IPS-15b (cell line): ENCODE measurements around the gene PNCK.

Experiments
- H3K27me3 ChIP-seq: one replicate; pipeline ENCODE4 v1.6.1; 2013; ENCODE audit warnings: low read length; ENCODE audit not compliant: control insufficient read depth, insufficient read depth
- H3K36me3 ChIP-seq: one replicate; pipeline ENCODE4 v1.6.1; 2013; ENCODE audit warnings: low read length; ENCODE audit not compliant: control insufficient read depth, insufficient read depth
- H3K4me1 ChIP-seq: one replicate; pipeline ENCODE4 v1.6.1; 2013; ENCODE audit warnings: mild to moderate bottlenecking, low read length; ENCODE audit not compliant: control insufficient read depth, insufficient read depth
- H3K4me3 ChIP-seq: one replicate; pipeline ENCODE4 v1.5.1; 2013; ENCODE audit warnings: low read depth, low read length
- H3K9ac ChIP-seq: one replicate; pipeline ENCODE4 v1.6.1; 2013; ENCODE audit warnings: low read depth, mild to moderate bottlenecking, low read length
- H3K9me3 ChIP-seq: one replicate; pipeline ENCODE4 v1.6.1; 2013; ENCODE audit warnings: mild to moderate bottlenecking, low read length; ENCODE audit not compliant: control insufficient read depth, insufficient read depth

PNCK gene

GRCh38 chrX:153640736-153641575, 32.7 kb downstream of the PNCK start:
- no peaks in the 10 kb centered on the region for H3K9me3 ChIP-seq
- no peaks in the 10 kb centered on the region for H3K36me3 ChIP-seq
- peaks cover 44% of the 10 kb centered on the region for H3K27me3 ChIP-seq
- H3K4me1 ChIP-seq, result no peaks in the 10 kb centered on the region
- H3K9ac ChIP-seq, result no peak overlapping the region
- H3K4me3 ChIP-seq, result no peak overlapping the region

DNA sequence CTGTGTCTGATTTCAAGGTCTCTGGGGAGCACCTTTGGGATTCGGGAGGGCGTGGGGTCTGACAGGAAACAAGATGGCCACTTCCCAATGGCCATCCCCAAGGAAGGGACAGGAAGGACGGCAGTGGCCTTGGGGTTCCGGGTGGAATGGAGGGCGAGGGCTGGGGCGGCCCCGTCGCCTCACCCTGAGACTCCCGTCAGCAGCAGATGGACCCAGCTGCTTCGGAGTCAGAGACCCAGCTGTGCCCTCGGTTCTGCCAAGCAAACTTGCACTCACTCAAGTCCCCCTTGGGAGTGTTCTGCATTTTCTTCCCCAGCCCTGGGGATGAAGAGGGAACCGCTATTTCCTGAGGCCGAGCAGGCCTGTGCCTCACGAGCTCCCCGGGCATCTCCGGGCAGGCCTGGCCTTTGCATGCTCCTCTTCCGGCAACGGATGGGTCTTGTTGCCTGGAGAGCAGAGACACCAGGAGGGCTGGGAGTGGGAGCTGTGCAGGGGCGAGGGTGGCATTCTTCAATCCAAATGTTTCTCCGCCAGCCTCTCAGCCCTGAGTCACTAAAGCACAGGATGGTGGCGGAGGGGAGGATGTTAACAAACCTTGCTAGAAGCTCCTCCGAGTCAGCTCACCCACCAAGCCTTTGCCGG, 33.4 kb downstream of the PNCK start:
- no peak overlapping the region for H3K9ac ChIP-seq
- no peaks in the 10 kb centered on the region for H3K36me3 ChIP-seq
- H3K9me3 ChIP-seq, result no peaks in the 10 kb centered on the region
- peaks cover 36% of the 10 kb centered on the region for H3K27me3 ChIP-seq
- H3K4me3 ChIP-seq, result no peak overlapping the region
- H3K4me1 ChIP-seq, result no peaks in the 10 kb centered on the region

DNA sequence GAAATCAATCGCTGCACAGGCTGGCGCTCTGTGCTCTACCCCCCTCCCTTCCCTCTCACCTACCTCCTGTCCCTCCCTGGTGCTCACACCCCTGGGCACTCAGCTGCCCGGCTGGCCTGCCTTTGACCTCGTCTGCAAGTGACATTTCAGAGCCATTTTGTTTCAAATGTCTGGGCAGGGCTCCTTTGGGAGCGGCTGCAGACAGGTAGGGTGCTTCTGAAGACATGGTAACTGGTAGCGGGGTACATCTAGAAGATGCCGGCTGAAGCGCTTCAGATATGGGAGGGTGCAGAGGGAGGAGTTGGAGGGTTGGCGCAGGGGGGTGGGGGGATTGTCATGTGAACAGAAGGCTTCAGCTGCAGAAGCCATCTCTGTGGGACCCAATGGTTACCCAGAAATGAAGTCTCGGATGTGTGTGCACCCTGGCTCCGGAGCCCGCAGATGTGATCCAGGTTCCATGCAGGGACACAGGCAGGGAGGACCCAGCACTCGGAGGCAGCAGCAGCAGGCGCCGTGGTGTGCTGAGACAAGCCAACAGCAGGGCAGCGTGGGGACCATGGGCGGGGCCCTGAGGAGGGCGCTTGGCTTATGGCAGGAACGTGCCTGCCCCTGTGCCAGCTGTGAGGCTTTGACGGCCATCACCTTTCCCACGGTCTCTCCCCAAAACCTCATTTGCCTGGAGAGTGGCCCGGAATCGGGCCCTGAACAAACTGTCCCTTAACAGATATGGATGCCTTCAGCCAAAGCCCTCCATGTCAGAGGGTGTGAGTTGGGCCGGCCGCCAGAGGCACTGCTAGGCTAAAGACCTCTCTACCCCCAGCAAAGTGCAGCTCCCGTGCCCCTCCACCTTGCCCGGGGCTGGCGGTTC, 34.2 kb downstream of the PNCK start:
- Histone ChIP-seq H3K36me3 (no peaks in the 10 kb centered on the region), H3K4me3 (no peak overlapping the region), H3K9me3 (no peaks in the 10 kb centered on the region), H3K27me3 (peaks cover 29% of the 10 kb centered on the region), H3K4me1 (no peaks in the 10 kb centered on the region), H3K9ac (no peak overlapping the region)

- peaks cover 24% of the 10 kb centered on the region for H3K27me3 ChIP-seq
- H3K36me3 ChIP-seq, result no peaks in the 10 kb centered on the region
- no peaks in the 10 kb centered on the region for H3K4me1 ChIP-seq
- H3K4me3 ChIP-seq, result no peak overlapping the region
- no peaks in the 10 kb centered on the region for H3K9me3 ChIP-seq
- no peak overlapping the region for H3K9ac ChIP-seq
Measured at GRCh38 chrX:153638436-153639176, 35.0 kb downstream of the PNCK start.

DNA sequence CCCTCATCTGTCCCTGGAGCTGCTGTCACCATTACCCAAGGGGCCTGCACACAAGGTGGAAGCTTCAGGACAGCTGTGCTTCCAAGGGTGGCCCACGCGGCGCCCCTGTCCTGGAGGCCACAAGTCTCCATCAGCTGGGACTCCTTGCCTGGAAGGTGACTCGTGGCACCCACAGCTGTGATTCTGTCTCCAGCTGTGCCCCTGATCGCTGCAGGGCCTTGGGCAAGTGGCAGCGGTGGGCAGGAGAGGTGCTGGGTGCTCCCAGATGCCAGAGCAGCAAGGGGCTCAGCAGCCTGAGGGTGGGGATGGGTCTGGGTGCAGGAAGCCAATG, 35.6 kb downstream of the PNCK start:
- H3K4me3 ChIP-seq, result no peak overlapping the region
- no peaks in the 10 kb centered on the region for H3K4me1 ChIP-seq
- H3K27me3 ChIP-seq, result peaks cover 18% of the 10 kb centered on the region
- H3K9me3 ChIP-seq, result no peaks in the 10 kb centered on the region
- H3K9ac ChIP-seq, result no peak overlapping the region
- H3K36me3 ChIP-seq, result no peaks in the 10 kb centered on the region

DNA sequence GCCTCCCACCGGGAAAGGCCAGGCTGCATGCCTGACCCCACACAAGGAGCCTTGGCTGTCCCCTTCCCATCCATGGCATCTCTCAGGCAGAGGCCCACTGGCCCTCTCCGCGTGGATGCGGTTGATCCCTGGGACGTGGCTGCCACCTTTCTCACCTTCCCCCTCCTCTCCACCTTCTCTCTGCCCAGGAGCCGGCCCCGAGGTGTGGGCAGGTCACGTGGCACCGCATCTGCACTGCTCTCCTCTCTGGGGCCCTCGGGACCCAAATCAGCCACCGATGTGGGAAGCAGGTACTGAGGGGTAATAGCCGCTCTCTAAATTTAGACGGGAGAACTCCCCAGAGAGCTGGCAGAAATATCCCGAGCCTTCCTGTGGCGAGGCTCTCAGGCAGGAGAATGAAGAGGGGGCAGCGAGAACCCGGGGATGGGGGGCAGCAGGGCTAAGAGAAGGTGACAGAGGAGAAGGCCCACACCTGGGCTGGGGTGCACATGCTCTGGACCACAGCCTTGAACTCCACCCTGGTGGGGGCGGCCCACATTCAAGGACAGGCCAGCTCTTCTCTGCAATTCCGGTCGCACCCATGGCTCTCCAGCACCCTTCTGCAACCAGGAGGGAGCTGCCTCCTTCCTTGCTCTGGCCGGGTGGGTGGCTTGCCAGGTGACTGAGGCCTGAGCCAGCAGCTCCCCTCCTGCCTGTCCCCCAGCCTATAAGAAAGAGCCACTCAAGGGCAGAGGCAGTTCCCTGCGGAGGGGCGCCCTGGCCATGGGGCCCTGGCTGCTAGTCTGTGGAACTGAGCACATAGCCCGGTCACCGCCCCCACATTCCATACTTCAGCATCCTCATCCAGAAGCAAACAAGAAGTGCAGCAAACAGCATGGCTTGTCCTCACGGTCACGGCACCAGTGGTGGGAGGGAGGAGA, 36.2 kb downstream of the PNCK start:
- no peaks in the 10 kb centered on the region for H3K9me3 ChIP-seq

DNA sequence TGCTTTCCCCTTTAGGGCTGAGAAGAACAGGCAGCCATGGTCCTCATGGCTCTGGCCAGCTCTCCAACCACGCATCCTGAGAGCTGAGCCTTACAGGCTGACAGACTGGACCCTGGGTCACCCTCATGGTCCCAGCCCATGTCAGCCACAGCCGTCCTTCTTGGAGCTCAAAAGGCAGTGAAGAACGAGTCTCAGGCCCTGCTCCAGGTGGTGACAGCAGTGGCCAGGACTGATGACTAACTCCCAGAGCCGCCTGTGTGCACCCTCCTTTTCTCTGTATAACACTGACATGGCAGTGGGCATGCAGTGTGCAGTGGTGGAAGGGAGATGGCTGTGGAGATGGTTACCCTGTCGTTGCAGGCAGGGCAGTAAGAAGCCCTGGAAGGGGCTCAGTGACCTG, 36.9 kb downstream of the PNCK start:
- peaks cover 12% of the 10 kb centered on the region for H3K27me3 ChIP-seq
- H3K9me3 ChIP-seq, result no peaks in the 10 kb centered on the region
- no peaks in the 10 kb centered on the region for H3K36me3 ChIP-seq
- no peaks in the 10 kb centered on the region for H3K4me1 ChIP-seq
- H3K4me3 ChIP-seq, result no peak overlapping the region
- H3K9ac ChIP-seq, result no peak overlapping the region

More for the DNA sequence above, 36.2 kb downstream of the PNCK start:
- Histone ChIP-seq H3K36me3 (no peaks in the 10 kb centered on the region), H3K9ac (no peak overlapping the region), H3K27me3 (peaks cover 14% of the 10 kb centered on the region), H3K4me1 (no peaks in the 10 kb centered on the region), H3K4me3 (no peak overlapping the region)

- peaks cover 6% of the 10 kb centered on the region for H3K27me3 ChIP-seq
- H3K9me3 ChIP-seq, result no peaks in the 10 kb centered on the region
- no peaks in the 10 kb centered on the region for H3K4me1 ChIP-seq
- no peaks in the 10 kb centered on the region for H3K36me3 ChIP-seq
- no peak overlapping the region for H3K9ac ChIP-seq
- no peak overlapping the region for H3K4me3 ChIP-seq
Measured at GRCh38 chrX:153635788-153636668, 37.6 kb downstream of the PNCK start.

GRCh38 chrX:153635388-153635787, 38.2 kb downstream of the PNCK start:
- no peaks in the 10 kb centered on the region for H3K27me3 ChIP-seq
- H3K9me3 ChIP-seq, result no peaks in the 10 kb centered on the region
- no peak overlapping the region for H3K4me3 ChIP-seq
- no peaks in the 10 kb centered on the region for H3K36me3 ChIP-seq
- H3K9ac ChIP-seq, result no peak overlapping the region
- H3K4me1 ChIP-seq, result no peaks in the 10 kb centered on the region

- Histone ChIP-seq H3K9me3 (no peaks in the 10 kb centered on the region), H3K4me1 (no peaks in the 10 kb centered on the region), H3K36me3 (no peaks in the 10 kb centered on the region), H3K9ac (no peak overlapping the region), H3K4me3 (no peak overlapping the region), H3K27me3 (no peaks in the 10 kb centered on the region)
Measured at GRCh38 chrX:153634832-153635231, 38.8 kb downstream of the PNCK start.
